ENCODE results near the gene KCTD20. TPM values are rescaled to one million over a fixed set of nuclear protein-coding genes. Genes with fewer than 3 reads are reported as not detected.

The KCTD20 gene
- total and polyA plus RNA-seq, 2 of the 13 experiments (the other 11 are each of a cell fraction or from before 2014, with no cell fraction given) = 52.7 to 67.1 TPM

GRCh38 chr6:36442103-36442670, 613 bp upstream of the KCTD20 start (continued):
- TF ChIP-seq PBX2 (CRISPR knock-in tag; IDR thresholded peaks at IDR 0.05) (no peak), ZNF503 (CRISPR knock-in tag; IDR thresholded peaks at IDR 0.05) (no peak), KDM1A (CRISPR knock-in tag; IDR thresholded peaks at IDR 0.05) (no peak), ZNF460 (CRISPR knock-in tag; IDR thresholded peaks at IDR 0.05; ENCODE audit: borderline replicate concordance) (peak; percentile 92), SNAI1 (CRISPR knock-in tag; IDR thresholded peaks at IDR 0.05; ENCODE audit: borderline replicate concordance) (0 out of 2 replicates have a peak, but pooled peaks have one; percentile 43), ZC3H4 (CRISPR knock-in tag; IDR thresholded peaks at IDR 0.05; ENCODE audit: borderline replicate concordance) (peak; percentile 56; the same call in 1 of the 2 replicates), THYN1 (CRISPR knock-in tag; IDR thresholded peaks at IDR 0.05; ENCODE audit: borderline replicate concordance, low read depth) (0 out of 2 replicates have a peak, but pooled peaks have one; percentile 2), HNF1A (IDR thresholded peaks at IDR 0.05; ENCODE audit: low read depth) (no peak), HNF1A (CRISPR knock-in tag; IDR thresholded peaks at IDR 0.05; ENCODE audit: borderline replicate concordance) (0 out of 2 replicates have a peak, but pooled peaks have one; percentile 9), ZNF687 (CRISPR knock-in tag; IDR thresholded peaks at IDR 0.05) (no peak), CEBPG (CRISPR knock-in tag; IDR thresholded peaks at IDR 0.05) (peak; percentile 30; the same call in 1 of the 2 replicates), RARG (CRISPR knock-in tag; IDR thresholded peaks at IDR 0.05; ENCODE audit: low read depth) (0 out of 2 replicates have a peak, but pooled peaks have one; percentile 34), NR2F6 (IDR thresholded peaks at IDR 0.05) (peak; percentile 31; the same call in 1 of the 2 replicates), NR2F6 (CRISPR knock-in tag; IDR thresholded peaks at IDR 0.05) (no peak), IKZF4 (CRISPR knock-in tag; IDR thresholded peaks at IDR 0.05; ENCODE audit: borderline replicate concordance, low read depth, not compliant biosample characterization) (no peak)

Measured in HepG2 (cell line).